H9 (cell line): ENCODE data around the gene ACOT6. TPM values are rescaled to one million over a fixed set of nuclear protein-coding genes. Genes with fewer than 3 reads are reported as not detected.
"Not testable (repeated sequence)": the region's sequence is repeated elsewhere in the genome, so short reads cannot be mapped to it uniquely, and the experiment has no call there.

Experiments
- DNase-seq: peaks from one replicate; pipeline ENCODE4 v3.0.0-alpha.2; 2017
- H2AFZ ChIP-seq: one replicate; pipeline ENCODE4 v1.6.1; 2013; ENCODE audit warnings: mild to moderate bottlenecking, low read length, control low read depth, moderate library complexity
- H2AK5ac ChIP-seq: 2 replicates; pipeline ENCODE4 v1.6.1; 2013; ENCODE audit warnings: low read length, control low read depth, mixed read lengths; ENCODE audit not compliant: insufficient read length
- H2BK120ac ChIP-seq: one replicate; pipeline ENCODE4 v1.6.1; 2013; ENCODE audit warnings: low read depth, mild to moderate bottlenecking, low read length, control low read depth, inconsistent platforms; ENCODE audit not compliant: poor library complexity, severe bottlenecking
- H2BK12ac ChIP-seq: 2 replicates; pipeline ENCODE4 v1.6.1; 2013; ENCODE audit warnings: low read length, control low read depth, mixed read lengths, low read depth; ENCODE audit not compliant: insufficient read length
- H2BK15ac ChIP-seq: 2 replicates; pipeline ENCODE4 v1.6.1; 2013; ENCODE audit warnings: low read depth, low read length, control low read depth
- H2BK20ac ChIP-seq: one replicate; pipeline ENCODE4 v1.6.1; 2013; ENCODE audit warnings: low read depth, mild to moderate bottlenecking, low read length, control low read depth, inconsistent platforms; ENCODE audit not compliant: poor library complexity, severe bottlenecking
- H2BK5ac ChIP-seq: 2 replicates; pipeline ENCODE4 v1.6.1; 2013; ENCODE audit warnings: low read length, control low read depth, mixed read lengths; ENCODE audit not compliant: insufficient read length
- H3K14ac ChIP-seq: 2 replicates; pipeline ENCODE4 v1.6.1; 2013; ENCODE audit warnings: low read length, control low read depth; ENCODE audit not compliant: insufficient read depth
- H3K18ac ChIP-seq: 2 replicates; pipeline ENCODE4 v1.6.1; 2013; ENCODE audit warnings: low read depth, mild to moderate bottlenecking, mixed read lengths, low read length, control low read depth; ENCODE audit not compliant: insufficient read length
- H3K23ac ChIP-seq: 2 replicates; pipeline ENCODE4 v1.6.1; 2013; ENCODE audit warnings: low read length, control low read depth, mixed read lengths, low read depth; ENCODE audit not compliant: insufficient read length
- H3K23me2 ChIP-seq: 2 replicates; pipeline ENCODE4 v1.6.1; 2013; ENCODE audit warnings: low read depth, mild to moderate bottlenecking, mixed read lengths, low read length, control low read depth; ENCODE audit not compliant: insufficient read length, poor library complexity, severe bottlenecking
- H3K27ac ChIP-seq: 2 replicates; pipeline ENCODE4 v1.5.1; 2013; ENCODE audit warnings: low read length, control low read depth, mixed read lengths, low read depth; ENCODE audit not compliant: insufficient read length
- H3K27me3 ChIP-seq: 2 replicates; pipeline ENCODE4 v1.6.1; 2013; ENCODE audit warnings: low read length, control low read depth, inconsistent platforms; ENCODE audit not compliant: insufficient read depth
- H3K4ac ChIP-seq: 2 replicates; pipeline ENCODE4 v1.6.1; 2013; ENCODE audit warnings: low read depth, mild to moderate bottlenecking, control low read depth, inconsistent platforms, low read length, moderate library complexity
- H3K4me1 ChIP-seq: 2 replicates; pipeline ENCODE4 v1.6.1; 2013; ENCODE audit warnings: low read length, control low read depth, inconsistent platforms; ENCODE audit not compliant: insufficient read depth
- H3K4me2 ChIP-seq: 2 replicates; pipeline ENCODE4 v1.6.1; 2013; ENCODE audit warnings: low read length, control low read depth, mixed read lengths; ENCODE audit not compliant: insufficient read length, insufficient read depth
- H3K56ac ChIP-seq: 2 replicates; pipeline ENCODE4 v1.6.1; 2013; ENCODE audit warnings: low read depth, mild to moderate bottlenecking, mixed read lengths, low read length, control low read depth; ENCODE audit not compliant: insufficient read length
- H3K79me1 ChIP-seq: 2 replicates; pipeline ENCODE4 v1.6.1; 2013; ENCODE audit warnings: low read depth, mild to moderate bottlenecking, moderate library complexity, low read length, control low read depth, inconsistent platforms; ENCODE audit not compliant: insufficient read depth, poor library complexity, severe bottlenecking
- H3K79me2 ChIP-seq: 2 replicates; pipeline ENCODE4 v1.6.1; 2013; ENCODE audit warnings: low read length, control low read depth, inconsistent platforms; ENCODE audit not compliant: insufficient read depth
- H3K9ac ChIP-seq: 2 replicates; pipeline ENCODE4 v1.6.1; 2013; ENCODE audit warnings: low read length, control low read depth, mixed read lengths; ENCODE audit not compliant: insufficient read length; ENCODE audit errors: extremely low read depth
- H3K9me3 ChIP-seq: one replicate; pipeline ENCODE4 v1.6.1; 2013; ENCODE audit warnings: low read depth, low read length, inconsistent platforms; ENCODE audit not compliant: control insufficient read depth
- H3T11ph ChIP-seq: one replicate; pipeline ENCODE4 v1.6.1; 2013; ENCODE audit warnings: mild to moderate bottlenecking, low read length, control low read depth, inconsistent platforms
- H4K20me1 ChIP-seq: one replicate; pipeline ENCODE4 v1.6.1; 2013; ENCODE audit not compliant: control insufficient read depth, insufficient read length, insufficient read depth
- H4K5ac ChIP-seq: 2 replicates; pipeline ENCODE4 v1.6.1; 2013; ENCODE audit warnings: low read depth, mild to moderate bottlenecking, mixed read lengths, low read length, control low read depth; ENCODE audit not compliant: insufficient read length
- H4K8ac ChIP-seq: replicated peaks from 2 replicates; pipeline ENCODE4 v1.6.1; 2013; ENCODE audit warnings: low read length, control low read depth, mixed read lengths, low read depth; ENCODE audit not compliant: insufficient read length
- H4K91ac ChIP-seq: 2 replicates; pipeline ENCODE4 v1.6.1; 2013; ENCODE audit warnings: low read depth, mild to moderate bottlenecking, moderate library complexity, mixed read lengths, low read length, control low read depth; ENCODE audit not compliant: insufficient read length
- H3K27ac Mint-ChIP-seq, 3 experiments: 2 replicates in 2 of 3; 3 replicates in 1 of 3; pipeline ENCODE4 v1.8.0; 2020 to 2021; ENCODE audit warnings: mixed read lengths in 3 of 3, mild to moderate bottlenecking in 1 of 3, moderate library complexity in 1 of 3
- H3K27me3 Mint-ChIP-seq: 2 replicates; pipeline ENCODE4 v1.8.0; 2021; ENCODE audit warnings: low read depth, mild to moderate bottlenecking, moderate library complexity, mixed read lengths
- H3K36me3 Mint-ChIP-seq, 3 experiments: 2 replicates in 2 of 3; 3 replicates in 1 of 3; pipeline ENCODE4 v1.8.0; 2020 to 2021; ENCODE audit warnings: low read depth in 3 of 3, mixed read lengths in 3 of 3; ENCODE audit not compliant: insufficient read depth in 1 of 3
- H3K4me1 Mint-ChIP-seq, 2 experiments: 2 replicates each; pipeline ENCODE4 v1.8.0; 2020; ENCODE audit warnings: mixed read lengths in 2 of 2
- H3K4me3 Mint-ChIP-seq, 2 experiments: 2 replicates in 1 of 2; 3 replicates in 1 of 2; pipeline ENCODE4 v1.8.0; 2020 to 2021; ENCODE audit warnings: mild to moderate bottlenecking in 2 of 2, mixed read lengths in 2 of 2, moderate library complexity in 1 of 2
- H3K9me3 Mint-ChIP-seq, 2 experiments: 2 replicates in 1 of 2; 3 replicates in 1 of 2; pipeline ENCODE4 v1.8.0; 2020; ENCODE audit warnings: mild to moderate bottlenecking in 2 of 2, mixed read lengths in 2 of 2, moderate library complexity in 1 of 2
- WGBS: extraction: QIAGEN DNeasy Blood & Tissue Kit; methylation state at CpG from one replicate; pipeline ENCODE4 v1.1.7; 2013; ENCODE audit warnings: missing lambda C conversion rate, low lambda C conversion rate, mixed read lengths; ENCODE audit not compliant: insufficient read length; ENCODE audit errors: extremely low coverage; 5-methylcytosine and 5-hydroxymethylcytosine counted together
- total RNA-seq: library from RNA; stranded (reverse); gene quantifications from 2 replicates; pipeline ENCODE4 v1.2.1, GENCODE V29; 2021
- TF ChIP-seq, protein P1 (sequence below): fragments of 200-600 bp; sonication (generic); conservative IDR thresholded peaks from 3 replicates; pipeline ENCODE4 v1.8.0; 2021; ENCODE audit warnings: antibody characterized with exemption, mild to moderate bottlenecking

ACOT6 gene
- total RNA-seq, 1 experiment from 2014 or later: not detected

DNA sequence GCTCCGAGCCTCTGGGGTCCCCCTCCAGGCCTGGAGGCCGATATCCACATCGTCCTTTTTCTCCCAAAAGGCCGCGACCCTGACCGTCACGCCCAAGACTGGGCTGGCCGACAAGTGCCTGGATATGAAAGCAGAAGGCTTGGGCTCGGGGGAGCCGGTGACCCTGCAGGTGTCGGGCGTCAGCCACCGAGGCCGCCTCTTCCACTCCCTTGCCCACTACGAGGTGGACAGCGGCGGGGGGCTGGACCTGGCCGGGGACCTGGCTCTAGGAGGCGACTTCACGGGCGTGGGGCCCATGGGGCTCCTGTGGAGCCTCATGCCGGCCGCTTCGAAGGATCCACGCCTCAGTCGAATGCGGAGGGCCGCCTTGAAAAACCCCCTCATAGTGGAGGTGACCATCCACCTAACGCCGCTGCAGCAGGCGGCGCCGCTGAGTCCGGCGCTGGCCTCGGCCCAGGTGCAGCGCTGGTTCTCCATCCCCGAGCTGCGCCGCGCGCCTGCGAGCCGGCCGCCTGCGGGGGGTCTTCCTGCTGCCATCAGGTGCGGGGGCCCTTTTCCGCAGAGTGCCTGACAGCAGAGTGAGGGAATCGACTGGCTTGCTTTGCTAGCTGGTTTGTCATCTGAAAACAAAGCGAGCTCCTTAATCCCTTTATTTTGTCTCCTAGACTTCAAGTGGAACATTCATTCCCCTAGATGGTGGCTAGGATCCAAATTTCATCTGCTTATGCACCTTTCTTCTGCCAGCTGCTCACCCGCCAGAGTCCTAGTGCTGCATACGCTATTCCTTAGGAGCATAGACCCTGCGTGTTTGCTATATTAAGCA, 21.9 kb downstream of the ACOT6 start:
- Histone ChIP-seq H3T11ph (no peak overlapping the region), H3K4ac (no peak overlapping the region), H2BK15ac (no peak overlapping the region), H3K4me1 (peaks cover 3% of the 10 kb centered on the region; the same call in 1 of the 2 replicates), H4K91ac (peak overlapping the region; percentile 71), H3K27ac (peak overlapping the region; percentile 65), H3K14ac (peak overlapping the region; percentile 79), H2AK5ac (no peak overlapping the region), H3K79me1 (no peaks in the 10 kb centered on the region), H2BK5ac (no peak overlapping the region), H2AFZ (peak overlapping the region; percentile 32), H3K23ac (no peak overlapping the region), H3K23me2 (peaks cover 14% of the 10 kb centered on the region), H4K5ac (peak overlapping the region; percentile 8), H2BK12ac (no peak overlapping the region), H3K9ac (peak overlapping the region; percentile 17), H3K79me2 (no peaks in the 10 kb centered on the region), H4K20me1 (no peaks in the 10 kb centered on the region), H3K4me2 (peak overlapping the region; percentile 42), H4K8ac (no peak overlapping the region), H2BK120ac (no peak overlapping the region), H2BK20ac (no peak overlapping the region), H3K27me3 (no peaks in the 10 kb centered on the region), H3K9me3 (no peaks in the 10 kb centered on the region), H3K18ac (peak overlapping the region; percentile 68), H3K56ac (no peak overlapping the region)
- Mint-ChIP-seq H3K9me3 (no peaks in the 10 kb centered on the region), H3K27me3 (no peaks in the 10 kb centered on the region), H3K4me3 (peak overlapping the region; percentile 63 to 74), H3K27ac (no peak overlapping the region), H3K4me1 (peaks cover 4 to 10% of the 10 kb centered on the region in 2 experiments), H3K36me3 (no peaks in the 10 kb centered on the region)
- TF ChIP-seq, protein P1, sequence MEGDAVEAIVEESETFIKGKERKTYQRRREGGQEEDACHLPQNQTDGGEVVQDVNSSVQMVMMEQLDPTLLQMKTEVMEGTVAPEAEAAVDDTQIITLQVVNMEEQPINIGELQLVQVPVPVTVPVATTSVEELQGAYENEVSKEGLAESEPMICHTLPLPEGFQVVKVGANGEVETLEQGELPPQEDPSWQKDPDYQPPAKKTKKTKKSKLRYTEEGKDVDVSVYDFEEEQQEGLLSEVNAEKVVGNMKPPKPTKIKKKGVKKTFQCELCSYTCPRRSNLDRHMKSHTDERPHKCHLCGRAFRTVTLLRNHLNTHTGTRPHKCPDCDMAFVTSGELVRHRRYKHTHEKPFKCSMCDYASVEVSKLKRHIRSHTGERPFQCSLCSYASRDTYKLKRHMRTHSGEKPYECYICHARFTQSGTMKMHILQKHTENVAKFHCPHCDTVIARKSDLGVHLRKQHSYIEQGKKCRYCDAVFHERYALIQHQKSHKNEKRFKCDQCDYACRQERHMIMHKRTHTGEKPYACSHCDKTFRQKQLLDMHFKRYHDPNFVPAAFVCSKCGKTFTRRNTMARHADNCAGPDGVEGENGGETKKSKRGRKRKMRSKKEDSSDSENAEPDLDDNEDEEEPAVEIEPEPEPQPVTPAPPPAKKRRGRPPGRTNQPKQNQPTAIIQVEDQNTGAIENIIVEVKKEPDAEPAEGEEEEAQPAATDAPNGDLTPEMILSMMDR: peak; percentile 61; the same call in 2 of the 3 replicates
- no CpG with 5 or more reads among the region's 53 CpGs for WGBS
- peak; percentile 93 for DNase-seq

DNA sequence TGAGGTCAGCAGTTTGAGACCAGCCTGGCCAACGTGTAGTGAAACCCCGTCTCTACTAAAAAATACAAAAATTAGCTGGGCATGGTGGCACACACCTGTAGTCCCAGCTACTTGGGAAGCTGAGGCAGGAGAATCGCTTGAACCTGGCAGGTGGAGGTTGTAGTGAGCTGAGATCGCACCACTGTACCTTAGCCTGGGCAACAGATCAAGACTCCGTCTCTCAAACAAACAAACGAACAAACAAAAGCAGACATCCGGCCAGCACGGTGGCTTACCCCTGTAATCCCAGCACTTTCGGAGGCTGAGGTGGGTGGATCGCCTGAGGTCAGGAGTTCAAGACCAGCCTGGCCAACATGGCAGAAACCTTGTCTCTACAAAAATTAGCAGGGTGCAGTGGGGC, 24.0 kb downstream of the ACOT6 start:
- not testable (repeated sequence) for H3K4me1 ChIP-seq, H3K79me2 ChIP-seq, H3K27ac Mint-ChIP-seq, H3K4me1 Mint-ChIP-seq, H2BK120ac ChIP-seq, H2AK5ac ChIP-seq, DNase-seq, H2BK5ac ChIP-seq, H3K18ac ChIP-seq, H3K27me3 Mint-ChIP-seq, H3T11ph ChIP-seq, H3K27ac ChIP-seq, H2BK20ac ChIP-seq, H3K23ac ChIP-seq, H3K4me2 ChIP-seq, H3K14ac ChIP-seq, H4K5ac ChIP-seq, H2AFZ ChIP-seq, H3K79me1 ChIP-seq, H3K36me3 Mint-ChIP-seq, H2BK15ac ChIP-seq, H4K8ac ChIP-seq, H3K56ac ChIP-seq, H2BK12ac ChIP-seq, H3K4ac ChIP-seq, H3K9ac ChIP-seq, H3K9me3 Mint-ChIP-seq, H4K91ac ChIP-seq, H3K27me3 ChIP-seq, H4K20me1 ChIP-seq, H3K4me3 Mint-ChIP-seq, H3K9me3 ChIP-seq
- H3K23me2 ChIP-seq: peaks cover 14% of the 10 kb centered on the region
- no CpG with 5 or more reads among the region's 10 CpGs for WGBS
